HEK293T (cell line): ENCODE measurements around the gene BPIFB2.

ENCODE experiments used
- BHLHE40 ChIP-seq: fragments of 450-650 bp; IDR thresholded peaks from 2 replicates; pipeline ENCODE4 v1.6.1; 2016; ENCODE audit warnings: mild to moderate bottlenecking, moderate library complexity, borderline replicate concordance
- CTBP1 ChIP-seq: fragments of 450-650 bp; IDR thresholded peaks from 2 replicates; pipeline ENCODE4 v1.6.1; 2016; ENCODE audit warnings: borderline replicate concordance
- ELF4 ChIP-seq: fragments of 450-650 bp; IDR thresholded peaks from 2 replicates; pipeline ENCODE4 v1.6.1; 2017; ENCODE audit warnings: antibody characterized with exemption
- FOXK2 ChIP-seq: fragments of 450-650 bp; IDR thresholded peaks from 2 replicates; pipeline ENCODE4 v1.6.1; 2016; ENCODE audit warnings: mild to moderate bottlenecking
- HDGF ChIP-seq: fragments of 450-650 bp; IDR thresholded peaks from 2 replicates; pipeline ENCODE4 v1.6.1; 2017; ENCODE audit warnings: antibody characterized with exemption, borderline replicate concordance
- L3MBTL2 ChIP-seq: fragments of 450-650 bp; conservative IDR thresholded peaks from 2 replicates; pipeline ENCODE4 v1.6.1; 2016; ENCODE audit warnings: mild to moderate bottlenecking
- LEF1 ChIP-seq: fragments of 450-650 bp; IDR thresholded peaks from 2 replicates; pipeline ENCODE4 v1.6.1; 2017; ENCODE audit warnings: mild to moderate bottlenecking, borderline replicate concordance
- SP1 ChIP-seq: fragments of 450-650 bp; IDR thresholded peaks from 2 replicates; pipeline ENCODE4 v1.6.1; 2017
- SUZ12 ChIP-seq: fragments of 450-650 bp; IDR thresholded peaks from 2 replicates; pipeline ENCODE4 v1.6.1; 2016; ENCODE audit warnings: mild to moderate bottlenecking
- TARDBP ChIP-seq: fragments of 450-650 bp; IDR thresholded peaks from 2 replicates; pipeline ENCODE4 v1.6.1; 2016
- ZNF384 ChIP-seq: fragments of 450-650 bp; IDR thresholded peaks from 2 replicates; pipeline ENCODE4 v1.6.1; 2016

GRCh38 chr20:33005908-33006775 is 1.4 kb upstream of the BPIFB2 start:
- no peak for TF ChIP-seq BHLHE40
- no peak for TF ChIP-seq LEF1
- TF ChIP-seq ELF4: no peak
- no peak for TF ChIP-seq SUZ12
- TF ChIP-seq HDGF: no peak
- no peak for TF ChIP-seq FOXK2
- no peak for TF ChIP-seq CTBP1
- TF ChIP-seq ZNF384: no peak
- TF ChIP-seq TARDBP: no peak
- no peak for TF ChIP-seq SP1
- TF ChIP-seq L3MBTL2: no peak
